Mesothelial cell of epicardium (in vitro differentiated cells): ENCODE results near the gene NCOA1. TPM values are rescaled to one million over a fixed set of nuclear protein-coding genes. Genes with fewer than 3 reads are reported as not detected.

Source experiments
- DNase-seq, 2 experiments: peaks; one replicate each; pipeline ENCODE4 v3.0.0; 2021; ENCODE audit warnings: low spot score in 2 of 2; ENCODE audit not compliant: unreplicated experiment in 2 of 2
- H3K27ac Mint-ChIP-seq: 2 replicates; pipeline ENCODE4 v1.8.0; 2021; ENCODE audit warnings: mixed read lengths
- H3K27me3 Mint-ChIP-seq: 2 replicates; pipeline ENCODE4 v1.8.0; 2021; ENCODE audit warnings: low read depth, mixed read lengths
- H3K36me3 Mint-ChIP-seq: 2 replicates; pipeline ENCODE4 v1.8.0; 2021; ENCODE audit warnings: mixed read lengths
- H3K4me1 Mint-ChIP-seq: 2 replicates; pipeline ENCODE4 v1.8.0; 2021; ENCODE audit warnings: mixed read lengths
- H3K4me3 Mint-ChIP-seq: 2 replicates; pipeline ENCODE4 v1.8.0; 2021; ENCODE audit warnings: mild to moderate bottlenecking, moderate library complexity, mixed read lengths
- H3K9me3 Mint-ChIP-seq: 2 replicates; pipeline ENCODE4 v1.8.0; 2021; ENCODE audit warnings: mixed read lengths
- CTCF ChIP-seq: fragments of 200-600 bp; sonication (generic); IDR thresholded peaks from one replicate; pipeline ENCODE4 v1.5.0; 2021; ENCODE audit warnings: antibody characterized with exemption; ENCODE audit not compliant: unreplicated experiment
- total RNA-seq: library from RNA; stranded (reverse); gene quantifications from 3 replicates; pipeline ENCODE4 v1.2.1, GENCODE V29; 2021

Gene NCOA1
- 35.1 to 37.1 TPM (median 36.8 TPM) in 3 replicates for total RNA-seq

- no peaks in the 10 kb centered on the region for H3K27me3 Mint-ChIP-seq
- peak within 1 kb of the TSS; percentile 95 for H3K27ac Mint-ChIP-seq
- no peak for TF ChIP-seq CTCF
- H3K4me3 Mint-ChIP-seq = peak within 1 kb of the TSS; percentile 89
- no peaks in the 10 kb centered on the region for H3K36me3 Mint-ChIP-seq
- peaks cover 34% of the 10 kb centered on the region for H3K4me1 Mint-ChIP-seq
- no peaks in the 10 kb centered on the region for H3K9me3 Mint-ChIP-seq
- DNase-seq = peak; percentile 79 to 87
These were observed at the start of gene NCOA1 for GRCh38 chr2:24490690-24491541. NCOA1 (plus strand) TSS chr2:24491254; CDS start chr2:24658678, 167,424 bp downstream.

DNA sequence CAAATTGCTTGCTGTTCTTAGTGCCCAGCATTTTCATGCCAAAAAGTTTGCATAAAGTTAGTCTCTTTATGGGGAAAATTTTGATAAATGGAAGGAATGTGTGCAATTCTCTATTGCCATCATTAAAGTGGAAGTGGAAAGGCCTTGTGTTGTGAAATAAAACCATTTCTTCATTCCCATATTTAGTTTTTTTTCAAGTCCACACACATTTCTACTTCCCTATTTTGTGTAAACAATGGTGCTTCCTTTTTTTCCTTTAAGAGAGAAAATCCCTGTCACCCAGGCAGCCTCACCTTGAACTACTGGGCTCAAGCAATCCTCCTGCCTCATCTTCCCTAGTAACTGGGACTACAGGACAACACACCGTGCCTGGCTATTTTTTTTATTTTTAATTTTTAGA lies 42.3 kb upstream of the NCOA1 start:
- H3K9me3 Mint-ChIP-seq = peaks cover 32% of the 10 kb centered on the region
- TF ChIP-seq CTCF = no peak
- H3K4me1 Mint-ChIP-seq = no peaks in the 10 kb centered on the region
- no peak for DNase-seq
- H3K27me3 Mint-ChIP-seq = no peaks in the 10 kb centered on the region
- no peak overlapping the region for H3K27ac Mint-ChIP-seq
- H3K36me3 Mint-ChIP-seq = peaks cover 2% of the 10 kb centered on the region
- H3K4me3 Mint-ChIP-seq = no peak overlapping the region

- Mint-ChIP-seq H3K4me1 (no peaks in the 10 kb centered on the region), H3K27me3 (no peaks in the 10 kb centered on the region)
- no peak for DNase-seq
These were observed 41.7 kb upstream of the NCOA1 start for GRCh38 chr2:24449344-24449743.

GRCh38 chr2:24451805-24452501 lies 39.1 kb upstream of the NCOA1 start:
- Mint-ChIP-seq H3K27me3 (no peaks in the 10 kb centered on the region), H3K36me3 (no peaks in the 10 kb centered on the region), H3K4me1 (no peaks in the 10 kb centered on the region), H3K27ac (no peak overlapping the region), H3K4me3 (no peak overlapping the region), H3K9me3 (peaks cover 20% of the 10 kb centered on the region)
- no peak for TF ChIP-seq CTCF
- DNase-seq = no peak

More at GRCh38 chr2:24449344-24449743, 41.7 kb upstream of the NCOA1 start:
- TF ChIP-seq CTCF = no peak
- H3K36me3 Mint-ChIP-seq = peaks cover 2% of the 10 kb centered on the region
- peaks cover 32% of the 10 kb centered on the region for H3K9me3 Mint-ChIP-seq
- no peak overlapping the region for H3K4me3 Mint-ChIP-seq
- H3K27ac Mint-ChIP-seq = no peak overlapping the region

DNA sequence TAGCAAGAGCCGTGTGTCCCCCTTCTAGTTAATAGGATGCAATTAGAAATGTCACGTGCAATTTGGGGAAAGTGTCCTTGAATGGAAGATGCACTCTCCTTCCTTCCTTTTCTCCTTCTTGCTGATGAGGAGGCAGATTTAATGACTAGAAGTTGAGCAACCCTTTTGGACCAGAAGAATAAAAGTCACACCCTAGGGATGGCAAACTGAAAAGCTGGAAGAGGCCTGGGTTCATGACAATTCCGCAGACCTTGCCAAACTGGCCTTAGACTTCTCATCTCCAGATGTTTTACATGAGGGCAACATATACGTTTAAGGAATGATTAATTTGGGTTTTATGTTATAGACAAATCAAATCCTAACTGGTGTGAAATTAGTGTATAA lies 38.6 kb upstream of the NCOA1 start:
- DNase-seq = no peak
- Mint-ChIP-seq H3K27ac (no peak overlapping the region), H3K9me3 (peaks cover 19% of the 10 kb centered on the region), H3K4me3 (no peak overlapping the region), H3K27me3 (no peaks in the 10 kb centered on the region), H3K36me3 (no peaks in the 10 kb centered on the region), H3K4me1 (no peaks in the 10 kb centered on the region)
- TF ChIP-seq CTCF = no peak
